IPS DF 4.7 (cell line): ENCODE results near the gene EPS15.

Experiments
- DNase-seq: peaks from one replicate; pipeline ENCODE4 v3.0.0-alpha.2; 2013; ENCODE audit warnings: low spot score; ENCODE audit errors: extremely low read depth

The EPS15 gene

DNA sequence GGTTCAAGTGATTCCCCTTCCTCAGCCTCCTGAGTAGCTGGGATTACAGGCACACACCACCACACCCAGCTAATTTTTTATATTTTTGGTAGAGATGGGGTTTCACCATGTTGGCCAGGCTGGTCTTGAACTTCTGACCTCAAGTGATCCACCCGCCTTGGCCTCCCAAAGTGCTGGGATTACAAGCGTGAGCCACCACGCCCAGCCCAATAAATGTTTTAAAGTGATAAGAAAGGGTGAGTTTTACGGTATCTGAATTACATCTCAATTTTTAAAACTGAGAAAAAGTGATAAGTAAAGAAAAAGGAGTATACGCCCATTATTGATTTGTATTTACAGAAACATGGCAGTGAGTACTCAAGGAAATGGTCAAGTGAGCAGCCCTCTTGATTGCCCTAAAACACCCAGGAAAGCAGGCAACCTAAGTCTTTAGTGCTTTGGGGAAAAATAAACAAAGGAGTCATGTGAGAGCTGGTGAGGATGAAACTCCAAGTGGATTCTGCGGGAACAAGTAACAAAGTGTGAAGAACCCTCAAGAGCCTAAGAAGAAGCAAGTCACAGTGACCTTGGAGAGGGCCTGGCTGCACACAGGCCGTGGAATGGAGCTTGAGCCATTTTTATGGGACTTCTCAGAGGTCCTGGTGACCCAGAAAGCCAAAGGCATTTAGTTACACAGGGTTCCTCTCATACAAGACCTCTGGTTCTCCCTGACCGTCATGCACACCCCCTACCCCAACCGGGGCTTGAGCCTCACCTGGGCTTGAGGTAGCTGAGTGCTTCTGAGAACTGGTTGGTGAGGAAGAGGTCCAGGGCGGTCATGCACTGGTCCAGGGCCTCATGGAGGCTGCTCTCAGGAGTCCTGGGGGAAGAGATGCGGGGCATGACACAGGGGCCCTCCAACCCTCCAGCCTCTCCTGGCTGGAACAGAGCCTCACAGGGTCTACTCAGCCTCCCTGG is 197.8 kb downstream of the EPS15 start:
- no peak for DNase-seq

DNA sequence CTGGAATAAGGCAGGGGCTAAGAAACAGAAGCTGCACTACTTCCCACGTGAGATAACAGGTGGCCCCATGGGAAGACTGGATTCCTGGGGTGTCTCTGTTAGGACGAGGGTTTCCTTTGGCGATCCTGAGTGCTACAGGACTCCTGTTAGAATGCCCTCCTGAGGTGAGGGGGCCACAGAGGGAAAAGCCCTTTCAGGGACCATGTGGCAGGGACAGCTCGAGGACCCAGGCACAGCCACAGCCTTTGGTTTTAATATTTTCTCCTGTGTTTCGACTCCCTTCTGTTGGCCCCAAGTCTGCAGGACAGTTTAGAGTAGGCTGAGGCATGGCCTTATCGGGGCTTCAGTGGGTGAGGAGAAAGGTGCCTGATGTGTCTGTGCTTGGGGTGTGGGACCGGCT is 201.3 kb downstream of the EPS15 start:
- no peak for DNase-seq

DNA sequence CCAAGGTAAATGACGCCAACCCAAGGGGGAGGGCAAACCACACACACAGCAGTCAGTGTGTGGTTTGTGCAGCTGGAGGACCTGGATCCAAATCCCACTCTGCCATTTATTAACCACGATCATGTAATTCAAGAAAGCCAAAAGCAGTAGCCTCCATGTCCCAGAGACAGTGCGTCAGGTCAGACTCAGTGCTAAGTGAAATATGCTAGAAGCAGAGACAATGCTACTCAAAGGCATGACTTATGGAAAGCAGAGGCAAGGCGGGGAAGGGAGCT is 202.3 kb downstream of the EPS15 start:
- DNase-seq: no peak

- no peak for DNase-seq
Measured at GRCh38 chr1:51316113-51316845, 202.8 kb downstream of the EPS15 start.

DNA sequence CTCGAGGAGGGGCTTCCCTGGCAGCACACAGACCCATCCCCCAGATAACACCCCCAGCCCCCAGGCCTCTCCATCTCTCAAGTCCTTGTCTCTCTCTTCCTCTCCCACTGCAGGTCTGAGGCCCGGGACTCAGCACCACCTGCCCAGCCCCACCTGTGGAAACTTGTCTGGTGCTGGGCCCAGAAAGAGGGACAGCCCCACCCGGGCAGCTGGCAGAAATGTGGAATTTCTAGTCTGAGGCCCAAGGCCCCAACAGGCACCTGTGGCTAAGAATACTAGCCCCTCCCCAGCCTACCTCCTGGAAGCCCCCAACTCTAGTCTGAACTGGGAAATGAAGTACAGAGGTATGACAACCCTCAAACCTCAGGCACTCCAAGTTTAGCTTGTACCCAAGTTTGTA is 204.1 kb downstream of the EPS15 start:
- DNase-seq: no peak

DNA sequence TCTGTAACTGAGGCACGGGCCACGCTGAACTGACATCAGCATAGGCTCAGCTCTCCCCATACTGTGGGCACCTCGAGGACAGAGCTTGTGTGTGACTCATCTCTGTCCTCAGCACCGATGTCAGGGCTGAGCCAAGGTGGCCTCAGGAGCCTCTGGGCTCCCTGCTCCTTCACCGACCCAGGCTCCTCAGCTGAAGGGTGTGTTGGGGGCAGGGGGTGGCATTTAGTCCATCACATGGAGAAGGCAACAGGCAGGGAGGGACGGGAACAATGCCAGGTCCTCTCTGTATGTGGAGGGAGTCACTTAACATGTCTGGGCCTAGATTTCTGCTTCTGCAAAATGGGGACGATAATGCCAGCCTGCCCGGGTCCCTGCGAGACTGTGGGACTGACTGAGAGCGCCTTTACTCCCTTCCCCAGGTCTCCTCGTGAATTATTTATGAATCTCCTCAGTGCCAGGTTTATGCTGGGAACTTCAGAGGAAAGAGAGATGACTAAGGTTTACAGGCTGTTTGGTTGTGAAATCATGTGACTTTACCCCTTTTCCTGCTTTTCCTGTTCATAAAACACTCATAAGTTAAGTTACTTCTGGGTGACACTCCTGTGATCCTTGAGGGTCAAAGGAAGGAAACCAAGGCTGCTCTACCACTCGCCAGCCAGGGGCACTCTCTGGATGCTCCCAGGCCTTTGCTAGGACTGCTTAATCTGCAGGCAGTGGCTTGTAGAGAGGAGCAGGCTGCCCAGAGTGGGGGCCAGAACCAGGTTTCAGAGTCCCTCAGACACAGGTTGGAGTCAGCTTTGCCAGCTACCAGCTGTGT is 204.9 kb downstream of the EPS15 start:
- DNase-seq: no peak

DNA sequence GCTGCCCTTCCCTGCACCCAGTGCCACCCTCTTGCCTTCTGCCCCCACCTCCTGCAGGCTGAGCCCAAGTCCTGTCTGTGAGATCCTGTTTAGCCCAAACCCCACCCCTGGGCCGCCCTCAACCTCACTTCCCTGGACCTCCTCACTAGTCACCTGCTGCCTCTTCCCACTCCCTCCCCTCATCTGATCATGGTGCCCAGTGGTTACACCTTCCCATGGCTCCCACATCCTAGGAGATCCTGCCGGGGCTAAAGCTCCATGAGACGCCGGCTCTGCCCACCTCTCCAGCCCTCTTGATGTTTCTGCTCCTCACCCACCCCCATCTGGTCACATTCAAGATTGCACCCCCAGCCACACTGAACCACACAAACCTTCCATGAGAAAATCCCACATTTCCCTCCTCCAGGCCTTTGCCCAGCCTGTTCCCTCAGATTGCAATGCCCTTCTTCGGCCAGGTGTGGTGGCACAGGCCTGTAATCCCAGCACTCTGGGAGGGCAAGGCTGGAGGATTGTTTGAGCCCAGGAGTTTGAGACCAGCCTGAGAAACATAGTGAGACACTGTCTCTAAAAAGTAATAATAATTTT is 205.7 kb downstream of the EPS15 start:
- no peak for DNase-seq

GRCh38 chr1:51312718-51313117 is 206.3 kb downstream of the EPS15 start:
- no peak for DNase-seq

GRCh38 chr1:51311826-51312225 is 207.2 kb downstream of the EPS15 start:
- no peak for DNase-seq

- no peak for DNase-seq
Measured at GRCh38 chr1:51310871-51311613, 208.0 kb downstream of the EPS15 start.

DNA sequence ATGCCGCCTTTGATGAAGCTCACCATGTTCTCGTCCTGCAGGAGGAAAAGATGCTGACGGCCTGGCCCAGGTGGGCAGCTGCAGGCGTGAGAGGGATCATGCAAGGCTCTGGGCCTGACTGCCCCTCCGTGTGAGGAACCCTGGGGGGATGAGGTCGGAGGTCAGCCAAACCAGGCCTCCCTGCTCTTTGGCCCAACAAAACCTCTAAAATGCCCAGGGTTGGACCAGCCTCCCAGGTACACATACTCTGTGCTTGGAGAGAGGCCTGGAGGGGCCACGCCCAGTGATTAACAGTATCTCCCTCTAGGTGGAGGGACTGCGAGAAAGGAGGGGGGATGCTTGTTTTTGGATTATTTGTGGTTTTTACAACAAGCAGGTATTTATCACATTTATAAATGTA is 209.8 kb downstream of the EPS15 start:
- no peak for DNase-seq

GRCh38 chr1:51308636-51309035 is 210.4 kb downstream of the EPS15 start:
- DNase-seq: no peak

DNA sequence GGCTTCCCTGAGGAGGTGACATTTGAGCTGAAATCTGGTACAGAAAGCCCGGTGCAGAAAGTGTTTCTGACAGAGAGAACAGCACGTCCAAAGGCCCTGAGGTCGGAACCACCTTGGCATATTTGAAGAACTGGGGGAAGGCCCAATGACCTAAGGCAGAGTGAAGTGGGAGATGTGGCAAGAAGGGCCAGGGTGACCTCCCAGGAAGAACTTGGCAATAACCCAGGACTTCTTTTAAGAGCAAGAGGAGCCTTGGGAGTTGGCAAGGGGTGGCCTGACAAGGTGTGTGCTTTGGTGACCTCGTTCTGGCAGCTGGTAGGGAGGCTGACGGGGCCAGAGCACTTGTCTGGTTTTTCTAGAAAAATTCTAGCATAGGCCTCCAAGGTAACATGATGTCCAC is 212.1 kb downstream of the EPS15 start:
- no peak for DNase-seq

- DNase-seq: no peak
Measured at GRCh38 chr1:51305371-51305823, 213.7 kb downstream of the EPS15 start.

GRCh38 chr1:51304360-51304759 is 214.7 kb downstream of the EPS15 start:
- DNase-seq: no peak
